Stimulated activated CD8-positive, alpha-beta memory T cell treated with anti-CD3 and anti-CD28 coated beads, Interleukin-7, amount 100 ng/mL, for 24 hours (primary cell): ENCODE data around the gene CNTNAP2.
"Not testable (repeated sequence)": the region's sequence is repeated elsewhere in the genome, so short reads cannot be mapped to it uniquely, and the experiment has no call there.

Source experiments
- DNase-seq: peaks from one replicate; pipeline ENCODE4 v3.0.0-alpha.2; 2020; ENCODE audit warnings: low read depth

CNTNAP2 gene

GRCh38 chr7:147658392-147658967, 1541.9 kb downstream of the CNTNAP2 start:
- DNase-seq, result no peak

GRCh38 chr7:147659036-147659995, 1542.7 kb downstream of the CNTNAP2 start:
- no peak for DNase-seq

GRCh38 chr7:147664541-147664940, 1547.9 kb downstream of the CNTNAP2 start:
- DNase-seq, result no peak

- DNase-seq, result no peak
Observed at GRCh38 chr7:147670759-147671158, 1554.2 kb downstream of the CNTNAP2 start.

- DNase-seq, result no peak
Observed at GRCh38 chr7:147674705-147675104, 1558.1 kb downstream of the CNTNAP2 start.

GRCh38 chr7:147678943-147679342, 1562.3 kb downstream of the CNTNAP2 start:
- DNase-seq, result no peak

GRCh38 chr7:147681530-147681929, 1564.9 kb downstream of the CNTNAP2 start:
- no peak for DNase-seq

GRCh38 chr7:147700702-147701101, 1584.1 kb downstream of the CNTNAP2 start:
- DNase-seq, result no peak

GRCh38 chr7:147707926-147708325, 1591.3 kb downstream of the CNTNAP2 start:
- DNase-seq, result no peak

GRCh38 chr7:147708871-147709270, 1592.3 kb downstream of the CNTNAP2 start:
- no peak for DNase-seq

- DNase-seq, result no peak
Observed at GRCh38 chr7:147711447-147711846, 1594.8 kb downstream of the CNTNAP2 start.

- DNase-seq, result no peak
Observed at GRCh38 chr7:147721962-147722830, 1605.6 kb downstream of the CNTNAP2 start.

GRCh38 chr7:147723536-147723935, 1606.9 kb downstream of the CNTNAP2 start:
- no peak for DNase-seq

GRCh38 chr7:147731311-147731710, 1614.7 kb downstream of the CNTNAP2 start:
- no peak for DNase-seq

- not testable (repeated sequence) for DNase-seq
Observed at GRCh38 chr7:147737559-147738214, 1621.1 kb downstream of the CNTNAP2 start.

GRCh38 chr7:147742301-147742700, 1625.7 kb downstream of the CNTNAP2 start:
- DNase-seq, result no peak

- no peak for DNase-seq
Observed at GRCh38 chr7:147756300-147756699, 1639.7 kb downstream of the CNTNAP2 start.

- DNase-seq, result no peak
Observed at GRCh38 chr7:147759327-147759943, 1642.8 kb downstream of the CNTNAP2 start.

- no peak for DNase-seq
Observed at GRCh38 chr7:147765301-147765700, 1648.7 kb downstream of the CNTNAP2 start.

- DNase-seq, result no peak
Observed at GRCh38 chr7:147771344-147771743, 1654.7 kb downstream of the CNTNAP2 start.

- no peak for DNase-seq
Observed at GRCh38 chr7:147774461-147774860, 1657.9 kb downstream of the CNTNAP2 start.
